Measurements from ENCODE around the gene PLAU.

- TF ChIP-seq CTCF (conservative IDR thresholded peaks at IDR 0.05; ENCODE audit: low read length) (no peak), EZH2phosphoT487 (IDR thresholded peaks at IDR 0.05; ENCODE audit: borderline replicate concordance, low read depth, low read length) (no peak)
Observed at GRCh38 chr10:73937333-73938043, 26.6 kb downstream of the PLAU start.

Data from OCI-LY7 (cell line).